ENCODE measurements around the gene SPIRE1.

DNA sequence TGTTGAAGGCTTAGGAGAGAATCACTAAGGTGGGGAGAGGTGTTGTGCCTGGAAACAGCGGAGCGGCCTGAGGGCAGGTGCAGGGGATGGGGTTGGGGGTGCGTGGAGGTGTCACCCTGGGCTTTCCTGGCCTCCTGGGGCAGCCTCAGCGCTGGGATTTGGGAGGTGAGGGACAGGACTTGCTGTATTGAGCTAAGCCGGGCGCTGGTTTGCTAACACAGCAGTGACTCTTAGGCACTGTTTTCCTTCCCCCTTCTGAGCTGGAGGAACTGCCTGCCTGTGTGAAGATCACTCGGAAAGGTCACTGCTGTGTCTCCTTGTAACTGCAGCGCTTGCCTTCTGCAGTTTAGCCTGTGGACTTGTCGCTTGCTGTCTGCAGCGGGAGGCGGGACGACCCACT lies 229.0 kb downstream of the SPIRE1 start:
- no peak for TF ChIP-seq EGR1 (IDR thresholded peaks at IDR 0.05)
- TF ChIP-seq USF1 (IDR thresholded peaks at IDR 0.05): no peak
- no peak for TF ChIP-seq EP300 (IDR thresholded peaks at IDR 0.05; ENCODE audit: borderline replicate concordance)
- no peak for TF ChIP-seq TCF12 (IDR thresholded peaks at IDR 0.05; ENCODE audit: low read depth)
- TF ChIP-seq TAF1 (IDR thresholded peaks at IDR 0.05; ENCODE audit: low read depth): no peak
- TF ChIP-seq CEBPB (IDR thresholded peaks at IDR 0.05): no peak
- TF ChIP-seq RAD21 (IDR thresholded peaks at IDR 0.05; ENCODE audit: low read depth): no peak

Measured in Ishikawa (cell line).